GM23248 (cell line): ENCODE results near the gene PET100. TPM values are rescaled to one million over a fixed set of nuclear protein-coding genes. Genes with fewer than 3 reads are reported as not detected.
A peak's percentile ranks its signal among the peaks of the same experiment; 100 is the strongest.

Experiments used
- DNase-seq: peaks from one replicate; pipeline ENCODE4 v3.0.0-alpha.2; 2015
- H2AFZ ChIP-seq: fragments of 200-600 bp; sonication (generic); 2 replicates; pipeline ENCODE4 v1.6.1; 2016; ENCODE audit warnings: antibody characterized with exemption
- H3F3A ChIP-seq: fragments of 200-600 bp; sonication (generic); 2 replicates; pipeline ENCODE4 v1.6.1; 2016; ENCODE audit warnings: mild to moderate bottlenecking, antibody characterized with exemption, mixed run types; ENCODE audit not compliant: insufficient read depth
- H3K27ac ChIP-seq: fragments of 200-600 bp; sonication (generic); 2 replicates; pipeline ENCODE4 v1.5.1; 2016; ENCODE audit warnings: mild to moderate bottlenecking
- H3K27me3 ChIP-seq: fragments of 200-600 bp; sonication (generic); replicated peaks from 2 replicates; pipeline ENCODE4 v1.6.1; 2016; ENCODE audit warnings: mild to moderate bottlenecking; ENCODE audit not compliant: insufficient read depth
- H3K36me3 ChIP-seq: fragments of 200-600 bp; sonication (generic); 2 replicates; pipeline ENCODE4 v1.6.1; 2016; ENCODE audit warnings: low read depth, mild to moderate bottlenecking
- H3K4me1 ChIP-seq: fragments of 200-600 bp; sonication (generic); 2 replicates; pipeline ENCODE4 v1.6.1; 2016; ENCODE audit warnings: mild to moderate bottlenecking; ENCODE audit not compliant: insufficient read depth
- H3K4me2 ChIP-seq: fragments of 200-600 bp; sonication (generic); one replicate; pipeline ENCODE4 v1.6.1; 2016; ENCODE audit warnings: mild to moderate bottlenecking; ENCODE audit not compliant: unreplicated experiment
- H3K4me3 ChIP-seq: fragments of 200-600 bp; sonication (generic); 2 replicates; pipeline ENCODE4 v1.5.1; 2016; ENCODE audit warnings: mild to moderate bottlenecking
- H3K79me2 ChIP-seq: fragments of 200-600 bp; sonication (generic); 2 replicates; pipeline ENCODE4 v1.6.1; 2016; ENCODE audit warnings: mild to moderate bottlenecking; ENCODE audit not compliant: insufficient read depth
- H3K9ac ChIP-seq: fragments of 200-600 bp; sonication (generic); 2 replicates; pipeline ENCODE4 v1.6.1; 2016; ENCODE audit warnings: mild to moderate bottlenecking
- H3K9me2 ChIP-seq: fragments of 200-600 bp; sonication (generic); 2 replicates; pipeline ENCODE4 v1.6.1; 2016; ENCODE audit warnings: mixed run types, mild to moderate bottlenecking, moderate library complexity; ENCODE audit not compliant: insufficient read depth
- H3K9me3 ChIP-seq: fragments of 200-600 bp; sonication (generic); one replicate; pipeline ENCODE4 v1.6.1; 2017; ENCODE audit warnings: low read depth
- H4K20me1 ChIP-seq: fragments of 200-600 bp; sonication (generic); 2 replicates; pipeline ENCODE4 v1.6.0; 2016; ENCODE audit not compliant: insufficient read depth
- EZH2 ChIP-seq: fragments of 200-600 bp; sonication (generic); IDR thresholded peaks from 2 replicates; pipeline ENCODE4 v1.6.1; 2018; ENCODE audit warnings: antibody characterized with exemption, mild to moderate bottlenecking; ENCODE audit not compliant: insufficient read depth, poor library complexity, severe bottlenecking
- EZH2phosphoT487 ChIP-seq: fragments of 200-600 bp; sonication (generic); IDR thresholded peaks from 2 replicates; pipeline ENCODE4 v1.6.1; 2018; ENCODE audit warnings: antibody characterized with exemption, moderate library complexity, mild to moderate bottlenecking, low read depth; ENCODE audit not compliant: insufficient read depth
- WGBS, 2 experiments: methylation state at CpG; one replicate each; pipeline ENCODE4 v1.1.6; 2015 to 2017; ENCODE audit warnings: low lambda C conversion rate in 2 of 2, low coverage in 1 of 2; ENCODE audit errors: missing lambda C conversion rate in 2 of 2; 5-methylcytosine and 5-hydroxymethylcytosine counted together
- in situ Hi-C: fragments of 300-500 bp; cut with MboI; formaldehyde crosslinking; loops from 2 replicates; pipeline ENCODE4 v1.15.0; 2020
- polyA plus RNA-seq: library from polyadenylated mRNA; unstranded; fragments of >200 nt; fragmentation: Nextera tagmentation; extraction: Ambion mirVana; gene quantifications from 2 replicates; pipeline ENCODE4 v1.2.1, GENCODE V29; 2016
- total RNA-seq: library from RNA; depleted of rRNA; stranded (reverse); fragments of >200 nt; shearing (Covaris generic); gene quantifications from 2 replicates; pipeline ENCODE4 v1.2.3, GENCODE V29; 2014

PET100 gene
- total and polyA plus RNA-seq, 2 experiments from 2014 or later, result 13.5 to 199 TPM

DNA sequence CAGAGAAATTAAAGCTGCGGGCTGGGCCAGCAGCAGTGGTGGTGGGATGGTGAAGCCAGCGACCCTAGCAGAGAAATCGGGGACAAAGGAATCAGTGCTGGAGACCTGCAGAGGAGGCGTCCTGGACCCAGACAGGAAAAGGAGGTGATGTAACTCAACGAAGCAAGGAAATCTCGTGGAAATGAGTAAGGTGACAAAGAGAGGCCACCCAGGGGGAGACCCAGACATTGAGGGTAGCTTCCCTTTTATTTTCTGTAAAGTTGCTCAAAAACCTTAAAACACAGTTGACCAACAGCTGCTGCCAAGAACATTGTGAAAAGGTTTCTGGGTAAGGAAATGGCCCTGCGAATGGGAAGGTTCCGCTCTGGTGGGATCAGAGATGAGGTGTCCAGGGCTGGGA lies 26.0 kb downstream of the PET100 start:
- TF ChIP-seq EZH2phosphoT487 (no peak), EZH2 (no peak)
- Histone ChIP-seq H3K36me3 (no peaks in the 10 kb centered on the region), H3K4me3 (no peak overlapping the region), H3K4me2 (no peak overlapping the region), H3K9ac (no peak overlapping the region), H3K9me2 (no peaks in the 10 kb centered on the region), H3K27ac (no peak overlapping the region), H3K79me2 (no peaks in the 10 kb centered on the region), H3F3A (no peaks in the 10 kb centered on the region), H3K9me3 (no peaks in the 10 kb centered on the region), H3K27me3 (peaks cover 18% of the 10 kb centered on the region), H2AFZ (no peak overlapping the region), H4K20me1 (no peaks in the 10 kb centered on the region), H3K4me1 (no peaks in the 10 kb centered on the region)
- DNase-seq, result no peak
- 66 to 69% methylated on average over 8 of the region's 8 CpGs for WGBS, 2 experiments
- in situ Hi-C loops, result no loop called here

DNA sequence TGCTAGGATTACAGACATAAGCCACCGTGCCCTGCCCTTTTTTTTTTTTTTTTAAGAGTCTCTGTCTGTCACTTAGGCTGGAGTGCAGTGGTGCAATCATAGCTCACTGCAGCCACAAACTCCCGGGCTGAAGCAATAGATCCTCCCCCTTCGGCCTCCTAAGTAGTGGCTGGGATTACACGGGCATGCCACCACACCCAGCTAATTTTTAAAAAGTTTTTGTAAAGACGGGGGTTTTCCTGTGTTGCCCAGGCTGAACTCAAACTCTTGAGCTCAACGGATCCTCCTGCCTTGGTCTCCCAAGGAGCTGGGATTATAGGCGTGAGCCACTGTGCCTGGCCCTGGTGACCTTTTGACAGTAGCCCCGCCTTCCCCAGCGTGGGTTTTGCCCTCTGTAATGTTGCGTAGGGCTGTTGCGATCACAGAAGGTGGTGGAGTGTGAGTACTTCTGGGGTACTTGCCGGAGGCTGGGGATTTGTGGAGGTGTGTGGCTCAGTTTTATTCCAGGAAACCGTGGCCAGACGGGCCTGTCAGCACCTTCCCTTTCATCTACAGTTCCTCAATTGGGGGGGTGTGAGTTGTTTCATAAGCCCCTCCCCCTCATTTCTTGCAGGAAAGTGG lies 27.6 kb downstream of the PET100 start:
- H3K4me1 ChIP-seq, result no peaks in the 10 kb centered on the region
- H3K9me3 ChIP-seq, result no peaks in the 10 kb centered on the region
- WGBS, 2 experiments, result 32 to 36% methylated on average over 14 of the region's 14 CpGs
- H3K27ac ChIP-seq, result no peak overlapping the region
- H3K27me3 ChIP-seq, result peaks cover 24% of the 10 kb centered on the region
- H3F3A ChIP-seq, result no peaks in the 10 kb centered on the region
- H3K4me2 ChIP-seq, result no peak overlapping the region
- H3K9ac ChIP-seq, result no peak overlapping the region
- no peaks in the 10 kb centered on the region for H3K36me3 ChIP-seq
- H2AFZ ChIP-seq, result no peak overlapping the region
- in situ Hi-C loops, result no loop called here
- H4K20me1 ChIP-seq, result no peaks in the 10 kb centered on the region
- no peak overlapping the region for H3K4me3 ChIP-seq
- peak; percentile 54 for DNase-seq
- H3K9me2 ChIP-seq, result no peaks in the 10 kb centered on the region
- no peak for TF ChIP-seq EZH2
- no peak for TF ChIP-seq EZH2phosphoT487
- no peaks in the 10 kb centered on the region for H3K79me2 ChIP-seq

DNA sequence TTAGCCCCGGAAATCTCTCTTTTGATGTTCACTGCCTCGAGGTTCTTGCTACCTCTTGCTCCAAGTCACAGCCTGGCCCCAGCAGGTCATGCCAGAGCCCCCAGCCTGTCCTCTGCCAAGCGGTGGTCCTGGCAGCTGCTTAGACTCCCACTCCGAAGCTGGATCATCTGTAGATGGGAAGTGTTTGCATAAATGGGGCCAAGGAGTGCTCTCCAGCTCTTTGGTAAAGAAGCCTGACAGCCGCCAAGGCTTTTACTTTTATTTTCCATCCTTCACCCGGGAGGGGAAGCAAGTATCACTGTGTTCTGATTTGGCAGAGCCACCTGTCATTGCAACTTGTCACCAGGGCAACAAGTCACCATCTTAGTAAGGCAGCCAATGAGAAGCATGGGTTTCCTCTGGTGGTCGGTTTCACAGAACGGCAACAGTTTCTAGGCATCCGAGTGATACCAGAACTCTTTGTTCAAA lies 28.7 kb downstream of the PET100 start:
- no peak overlapping the region for H3K4me2 ChIP-seq
- no peak overlapping the region for H2AFZ ChIP-seq
- TF ChIP-seq EZH2phosphoT487 (no peak), EZH2 (no peak)
- H3F3A ChIP-seq, result no peaks in the 10 kb centered on the region
- WGBS, 2 experiments, result 18 to 20% methylated on average over 9 of the region's 9 CpGs
- no peaks in the 10 kb centered on the region for H3K36me3 ChIP-seq
- no peak overlapping the region for H3K9ac ChIP-seq
- no peaks in the 10 kb centered on the region for H3K79me2 ChIP-seq
- peak; percentile 5 for DNase-seq
- H3K9me3 ChIP-seq, result no peaks in the 10 kb centered on the region
- no peaks in the 10 kb centered on the region for H3K4me1 ChIP-seq
- H3K4me3 ChIP-seq, result no peak overlapping the region
- H4K20me1 ChIP-seq, result no peaks in the 10 kb centered on the region
- in situ Hi-C loops, result no loop called here
- peaks cover 24% of the 10 kb centered on the region for H3K27me3 ChIP-seq
- no peaks in the 10 kb centered on the region for H3K9me2 ChIP-seq
- H3K27ac ChIP-seq, result no peak overlapping the region

DNA sequence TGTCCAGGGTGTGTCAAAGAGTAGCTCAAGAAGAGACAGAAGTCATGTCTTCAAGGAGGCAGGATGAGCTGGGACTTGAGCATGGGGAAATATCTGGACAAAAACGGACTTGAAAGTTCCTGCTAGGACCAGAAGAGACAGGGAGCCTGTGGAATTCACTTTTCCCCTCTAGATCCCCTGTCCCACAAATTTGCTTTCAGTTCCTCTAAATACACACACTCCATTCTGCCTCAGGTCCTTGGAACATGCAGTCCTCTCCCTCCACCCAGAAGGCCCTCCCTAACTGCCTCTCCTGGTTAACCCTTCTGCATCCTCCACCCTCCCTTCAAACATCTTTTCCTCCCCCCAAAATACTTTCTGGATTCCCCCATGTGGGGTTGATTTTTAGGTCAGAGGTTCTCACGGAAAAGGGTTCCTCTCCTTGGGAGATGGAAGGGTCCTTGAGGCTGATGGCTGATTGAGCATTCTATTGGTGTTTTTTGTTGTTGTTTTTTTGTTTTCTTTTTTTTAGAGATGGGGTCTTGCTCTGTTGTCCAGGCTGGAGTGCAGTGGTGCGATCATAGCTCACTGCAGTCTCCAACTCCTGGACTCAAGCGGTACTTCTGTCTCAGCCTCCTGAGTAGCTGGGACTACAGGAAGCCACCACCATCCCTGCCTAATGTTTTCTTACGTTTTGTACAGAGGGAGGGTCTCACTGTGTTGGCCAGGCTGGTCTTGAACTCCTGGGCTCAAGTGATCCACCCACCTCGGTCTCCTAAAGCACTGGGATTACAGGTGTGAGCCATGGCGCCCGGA lies 32.3 kb downstream of the PET100 start:
- Histone ChIP-seq H3K36me3 (no peaks in the 10 kb centered on the region), H2AFZ (no peak overlapping the region), H3K9me3 (no peaks in the 10 kb centered on the region), H3K4me2 (no peak overlapping the region), H3K9ac (no peak overlapping the region), H4K20me1 (no peaks in the 10 kb centered on the region), H3K9me2 (no peaks in the 10 kb centered on the region), H3K79me2 (no peaks in the 10 kb centered on the region), H3K27ac (no peak overlapping the region), H3K4me1 (no peaks in the 10 kb centered on the region), H3K4me3 (no peak overlapping the region), H3K27me3 (peaks cover 27% of the 10 kb centered on the region), H3F3A (no peaks in the 10 kb centered on the region)
- TF ChIP-seq EZH2 (no peak), EZH2phosphoT487 (no peak)
- no peak for DNase-seq
- 60 to 63% methylated on average over 8 of the region's 8 CpGs for WGBS, 2 experiments
- in situ Hi-C loops, result no loop called here
